ENCODE data around the gene UTP18. TPM values are rescaled to one million over a fixed set of nuclear protein-coding genes. Genes with fewer than 3 reads are reported as not detected.

UTP18 gene
- total and polyA plus RNA-seq, 2 donors (not counting 1 experiment from before 2014, with no cell fraction given), result 27.9 to 29.2 TPM

- Histone ChIP-seq H3K79me2 (ENCODE audit: control insufficient read depth, insufficient read depth, low read length) (peaks cover 67% of the 10 kb centered on the region), H3K9me3 (ENCODE audit: control insufficient read depth, insufficient read depth, low read depth, low read length) (no peaks in the 10 kb centered on the region), H3K36me3 (ENCODE audit: control insufficient read depth, insufficient read depth, low read length) (no peaks in the 10 kb centered on the region), H3K4me1 (ENCODE audit: control insufficient read depth, extremely low read depth, insufficient read depth, low read length) (peaks cover 6% of the 10 kb centered on the region), H4K20me1 (ENCODE audit: control insufficient read depth, extremely low read depth, insufficient read depth, low read length) (peaks cover 2% of the 10 kb centered on the region), H3K9ac (ENCODE audit: insufficient read depth, low read length) (peak overlapping the region; percentile 18), H3K4me3 (replicated peaks in 1 of 4; ENCODE audit: control extremely low read depth in 1 of 4, insufficient read depth in 1 of 4, low read depth in 3 of 4, low read length in 4 of 4) (peak overlapping the region; percentile 55 to 90 (median 80)), H3K27me3 (ENCODE audit: control insufficient read depth, insufficient read depth, low read length) (no peaks in the 10 kb centered on the region), H3K4me2 (ENCODE audit: extremely low read depth, insufficient read depth, low read length) (peak overlapping the region; percentile 100), H3K27ac (ENCODE audit: insufficient read depth, low read length) (no peak overlapping the region), H2AFZ (ENCODE audit: low read length) (no peak overlapping the region)
- peak in 1 of 2 donors; percentile 10 for DNase-seq (ENCODE audit: low read depth in 2 of 2)
- TF ChIP-seq, protein P1, sequence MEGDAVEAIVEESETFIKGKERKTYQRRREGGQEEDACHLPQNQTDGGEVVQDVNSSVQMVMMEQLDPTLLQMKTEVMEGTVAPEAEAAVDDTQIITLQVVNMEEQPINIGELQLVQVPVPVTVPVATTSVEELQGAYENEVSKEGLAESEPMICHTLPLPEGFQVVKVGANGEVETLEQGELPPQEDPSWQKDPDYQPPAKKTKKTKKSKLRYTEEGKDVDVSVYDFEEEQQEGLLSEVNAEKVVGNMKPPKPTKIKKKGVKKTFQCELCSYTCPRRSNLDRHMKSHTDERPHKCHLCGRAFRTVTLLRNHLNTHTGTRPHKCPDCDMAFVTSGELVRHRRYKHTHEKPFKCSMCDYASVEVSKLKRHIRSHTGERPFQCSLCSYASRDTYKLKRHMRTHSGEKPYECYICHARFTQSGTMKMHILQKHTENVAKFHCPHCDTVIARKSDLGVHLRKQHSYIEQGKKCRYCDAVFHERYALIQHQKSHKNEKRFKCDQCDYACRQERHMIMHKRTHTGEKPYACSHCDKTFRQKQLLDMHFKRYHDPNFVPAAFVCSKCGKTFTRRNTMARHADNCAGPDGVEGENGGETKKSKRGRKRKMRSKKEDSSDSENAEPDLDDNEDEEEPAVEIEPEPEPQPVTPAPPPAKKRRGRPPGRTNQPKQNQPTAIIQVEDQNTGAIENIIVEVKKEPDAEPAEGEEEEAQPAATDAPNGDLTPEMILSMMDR (conservative IDR thresholded peaks at IDR 0.05 in 1 of 2, IDR thresholded peaks at IDR 0.05 in 1 of 2; ENCODE audit: low read depth in 1 of 2, low read length in 2 of 2), result no peak
- TF ChIP-seq EZH2 (IDR thresholded peaks at IDR 0.05; ENCODE audit: low read length, missing control alignments), result no peak
Measured at GRCh38 chr17:51258756-51259563, 1.4 kb upstream of the UTP18 start.

GRCh38 chr17:51259564-51260236 is 646 bp upstream of the UTP18 start, which contains the start of gene MBTD1:
TSS of gene MBTD1 (minus strand) at chr17:51260049. CDS start at chr17:51225161, 34,888 bp downstream.
- Histone ChIP-seq H3K27me3 (ENCODE audit: control insufficient read depth, insufficient read depth, low read length) (no peaks in the 10 kb centered on the region), H4K20me1 (ENCODE audit: control insufficient read depth, extremely low read depth, insufficient read depth, low read length) (peaks cover 2% of the 10 kb centered on the region), H3K4me3 (replicated peaks in 1 of 4; ENCODE audit: control extremely low read depth in 1 of 4, insufficient read depth in 1 of 4, low read depth in 3 of 4, low read length in 4 of 4) (peak within 1 kb of the TSS; percentile 73 to 96 (median 88)), H3K9ac (ENCODE audit: insufficient read depth, low read length) (peak within 1 kb of the TSS; percentile 98), H3K79me2 (ENCODE audit: control insufficient read depth, insufficient read depth, low read length) (peaks cover 69% of the 10 kb centered on the region), H3K27ac (ENCODE audit: insufficient read depth, low read length) (peak within 1 kb of the TSS; percentile 99), H3K4me2 (ENCODE audit: extremely low read depth, insufficient read depth, low read length) (peak within 1 kb of the TSS; percentile 100), H2AFZ (ENCODE audit: low read length) (peak within 1 kb of the TSS; percentile 97), H3K36me3 (ENCODE audit: control insufficient read depth, insufficient read depth, low read length) (no peaks in the 10 kb centered on the region), H3K9me3 (ENCODE audit: control insufficient read depth, insufficient read depth, low read depth, low read length) (no peaks in the 10 kb centered on the region), H3K4me1 (ENCODE audit: control insufficient read depth, extremely low read depth, insufficient read depth, low read length) (peaks cover 6% of the 10 kb centered on the region)
- TF ChIP-seq EZH2 (IDR thresholded peaks at IDR 0.05; ENCODE audit: low read length, missing control alignments), result no peak
- TF ChIP-seq, protein P1 (conservative IDR thresholded peaks at IDR 0.05 in 1 of 2, IDR thresholded peaks at IDR 0.05 in 1 of 2; ENCODE audit: low read depth in 1 of 2, low read length in 2 of 2), result no peak
- peak; percentile 95 to 98 for DNase-seq (ENCODE audit: low read depth in 2 of 2)
